Activated naive CD4-positive, alpha-beta T cell treated with anti-CD3 and anti-CD28 coated beads, Interleukin-2, amount 10 ng/mL, durations not matched to agents 7 days and 5 days (primary cell): Measurements from ENCODE around the gene CCDC18.
"Not testable (repeated sequence)": the region's sequence is repeated elsewhere in the genome, so short reads cannot be mapped to it uniquely, and the experiment has no call there.

Experiments used
- CTCF ChIA-PET: fragments of 350-600 bp; sonication (Branson Sonifier 250); formaldehyde crosslinking; loops from one replicate; lab custom pipeline; 2021; ENCODE audit warnings: antibody characterized with exemption; lab: Charles Lee
- DNase-seq: peaks from one replicate; pipeline ENCODE4 v3.0.0-alpha.2; 2020
- H3K27ac Mint-ChIP-seq: one replicate; pipeline ENCODE4 v1.8.0; 2021; ENCODE audit warnings: mild to moderate bottlenecking, moderate library complexity, mixed read lengths
- H3K27me3 Mint-ChIP-seq: one replicate; pipeline ENCODE4 v1.8.0; 2021; ENCODE audit warnings: mild to moderate bottlenecking, mixed read lengths
- H3K36me3 Mint-ChIP-seq: one replicate; pipeline ENCODE4 v1.8.0; 2021; ENCODE audit warnings: mixed read lengths
- H3K4me1 Mint-ChIP-seq: one replicate; pipeline ENCODE4 v1.8.0; 2021; ENCODE audit warnings: mixed read lengths
- H3K4me3 Mint-ChIP-seq: one replicate; pipeline ENCODE4 v1.8.0; 2021; ENCODE audit warnings: mild to moderate bottlenecking, moderate library complexity, mixed read lengths
- H3K9me3 Mint-ChIP-seq: one replicate; pipeline ENCODE4 v1.8.0; 2021; ENCODE audit warnings: mixed read lengths

The CCDC18 gene

GRCh38 chr1:93159337-93159736 is 21.2 kb upstream of the CCDC18 start:
- CTCF ChIA-PET: no interaction called here
- Mint-ChIP-seq H3K36me3 (peaks cover 42% of the 10 kb centered on the region), H3K9me3 (no peaks in the 10 kb centered on the region), H3K4me1 (peaks cover 18% of the 10 kb centered on the region), H3K4me3 (no peak overlapping the region), H3K27me3 (no peaks in the 10 kb centered on the region), H3K27ac (peak overlapping the region; percentile 6)
- DNase-seq: no peak

GRCh38 chr1:93163314-93163713 is 17.2 kb upstream of the CCDC18 start:
- H3K36me3 Mint-ChIP-seq: peaks cover 50% of the 10 kb centered on the region
- H3K27me3 Mint-ChIP-seq, DNase-seq: not testable (repeated sequence)

GRCh38 chr1:93164816-93165215 is 15.7 kb upstream of the CCDC18 start:
- Mint-ChIP-seq H3K27ac (no peak overlapping the region), H3K9me3 (peaks cover 8% of the 10 kb centered on the region), H3K4me1 (peaks cover 14% of the 10 kb centered on the region), H3K4me3 (no peak overlapping the region), H3K27me3 (no peaks in the 10 kb centered on the region), H3K36me3 (peaks cover 52% of the 10 kb centered on the region)
- DNase-seq: no peak
- CTCF ChIA-PET: no interaction called here

More at GRCh38 chr1:93163314-93163713, 17.2 kb upstream of the CCDC18 start:
- H3K9me3 Mint-ChIP-seq, H3K27ac Mint-ChIP-seq, H3K4me1 Mint-ChIP-seq, H3K4me3 Mint-ChIP-seq, CTCF ChIA-PET: not testable (repeated sequence)

- H3K27ac Mint-ChIP-seq, H3K27me3 Mint-ChIP-seq, H3K9me3 Mint-ChIP-seq, CTCF ChIA-PET, H3K4me3 Mint-ChIP-seq, DNase-seq: not testable (repeated sequence)
- Mint-ChIP-seq H3K4me1 (peaks cover 18% of the 10 kb centered on the region), H3K36me3 (peaks cover 51% of the 10 kb centered on the region)
Measured at GRCh38 chr1:93165895-93166294, 14.6 kb upstream of the CCDC18 start.

- Mint-ChIP-seq H3K4me1 (peaks cover 27% of the 10 kb centered on the region), H3K4me3 (no peak overlapping the region), H3K27ac (no peak overlapping the region), H3K27me3 (no peaks in the 10 kb centered on the region), H3K36me3 (peaks cover 52% of the 10 kb centered on the region), H3K9me3 (peaks cover 8% of the 10 kb centered on the region)
- CTCF ChIA-PET: no interaction called here
- DNase-seq: no peak
Measured at GRCh38 chr1:93167006-93167405, 13.5 kb upstream of the CCDC18 start.

- H3K9me3 Mint-ChIP-seq: peaks cover 11% of the 10 kb centered on the region
- peaks cover 62% of the 10 kb centered on the region for H3K36me3 Mint-ChIP-seq
- not testable (repeated sequence) for H3K27me3 Mint-ChIP-seq, DNase-seq, H3K27ac Mint-ChIP-seq, H3K4me3 Mint-ChIP-seq
- H3K4me1 Mint-ChIP-seq: peaks cover 41% of the 10 kb centered on the region
- CTCF ChIA-PET: interaction anchor here (0.6 kb wide), 1 partner anchor 200 kb away, joined by 3 read pairs; no protein-coding TSS in a partner anchor
Measured at GRCh38 chr1:93170141-93170678, 10.3 kb upstream of the CCDC18 start.

GRCh38 chr1:93171549-93172034 is 8.9 kb upstream of the CCDC18 start:
- CTCF ChIA-PET: no interaction called here
- Mint-ChIP-seq H3K4me1 (peaks cover 46% of the 10 kb centered on the region), H3K9me3 (peaks cover 9% of the 10 kb centered on the region), H3K36me3 (peaks cover 57% of the 10 kb centered on the region), H3K27me3 (no peaks in the 10 kb centered on the region), H3K4me3 (peak overlapping the region; percentile 70), H3K27ac (peak overlapping the region; percentile 87)
- no peak for DNase-seq

- Mint-ChIP-seq H3K27me3 (no peaks in the 10 kb centered on the region), H3K4me1 (peaks cover 54% of the 10 kb centered on the region), H3K4me3 (no peak overlapping the region), H3K27ac (no peak overlapping the region), H3K9me3 (peaks cover 7% of the 10 kb centered on the region), H3K36me3 (peaks cover 49% of the 10 kb centered on the region)
- CTCF ChIA-PET: no interaction called here
- DNase-seq: no peak
Measured at GRCh38 chr1:93172778-93173177, 7.7 kb upstream of the CCDC18 start.

GRCh38 chr1:93174638-93175037 is 5.9 kb upstream of the CCDC18 start:
- H3K4me3 Mint-ChIP-seq, CTCF ChIA-PET, H3K27ac Mint-ChIP-seq, DNase-seq, H3K27me3 Mint-ChIP-seq, H3K9me3 Mint-ChIP-seq: not testable (repeated sequence)
- Mint-ChIP-seq H3K36me3 (peaks cover 48% of the 10 kb centered on the region), H3K4me1 (peaks cover 57% of the 10 kb centered on the region)

GRCh38 chr1:93177991-93178390 is 2.5 kb upstream of the CCDC18 start:
- Mint-ChIP-seq H3K4me3 (peak overlapping the region; percentile 87), H3K4me1 (peaks cover 53% of the 10 kb centered on the region), H3K27ac (peak overlapping the region; percentile 99), H3K36me3 (peaks cover 35% of the 10 kb centered on the region), H3K9me3 (peaks cover 3% of the 10 kb centered on the region), H3K27me3 (no peaks in the 10 kb centered on the region)
- CTCF ChIA-PET: no interaction called here
- no peak for DNase-seq

- peaks cover 54% of the 10 kb centered on the region for H3K4me1 Mint-ChIP-seq
- peak overlapping the region; percentile 99 for H3K27ac Mint-ChIP-seq
- DNase-seq: no peak
- H3K9me3 Mint-ChIP-seq: peaks cover 3% of the 10 kb centered on the region
- peak overlapping the region; percentile 87 for H3K4me3 Mint-ChIP-seq
- H3K36me3 Mint-ChIP-seq: peaks cover 33% of the 10 kb centered on the region
- H3K27me3 Mint-ChIP-seq: no peaks in the 10 kb centered on the region
- CTCF ChIA-PET: no interaction called here
Measured at GRCh38 chr1:93178418-93178817, 2.1 kb upstream of the CCDC18 start.

- no peaks in the 10 kb centered on the region for H3K27me3 Mint-ChIP-seq
- H3K36me3 Mint-ChIP-seq: peaks cover 36% of the 10 kb centered on the region
- CTCF ChIA-PET: no interaction called here
- peak within 1 kb of the TSS; percentile 87 for H3K4me3 Mint-ChIP-seq
- DNase-seq: peak; percentile 98
- peaks cover 56% of the 10 kb centered on the region for H3K4me1 Mint-ChIP-seq
- H3K27ac Mint-ChIP-seq: peak within 1 kb of the TSS; percentile 99
- no peaks in the 10 kb centered on the region for H3K9me3 Mint-ChIP-seq
Measured at GRCh38 chr1:93179886-93180722, 420 bp upstream of the CCDC18 start, which contains the start of gene TMED5. TSS of gene TMED5 (minus strand) at chr1:93180413. CDS start at chr1:93180242, 171 bp downstream.

- no peaks in the 10 kb centered on the region for H3K27me3 Mint-ChIP-seq
- peaks cover 49% of the 10 kb centered on the region for H3K36me3 Mint-ChIP-seq
- CTCF ChIA-PET: no interaction called here
- peaks cover 48% of the 10 kb centered on the region for H3K4me1 Mint-ChIP-seq
- DNase-seq: no peak
- H3K9me3 Mint-ChIP-seq: no peaks in the 10 kb centered on the region
- no peak overlapping the region for H3K27ac Mint-ChIP-seq
- H3K4me3 Mint-ChIP-seq: no peak overlapping the region
Measured at GRCh38 chr1:93186667-93187066, 6.1 kb downstream of the CCDC18 start.

- DNase-seq: no peak
- Mint-ChIP-seq H3K27ac (no peak overlapping the region), H3K4me3 (no peak overlapping the region), H3K27me3 (no peaks in the 10 kb centered on the region), H3K9me3 (no peaks in the 10 kb centered on the region), H3K36me3 (peaks cover 40% of the 10 kb centered on the region), H3K4me1 (peaks cover 21% of the 10 kb centered on the region)
- CTCF ChIA-PET: interaction anchor here (0.6 kb wide), 2 partner anchors 93 to 1642 kb away, joined by 4 read pairs; no protein-coding TSS in a partner anchor
Measured at GRCh38 chr1:93190432-93190831, 9.9 kb downstream of the CCDC18 start.
